ENCODE measurements around the gene CTNNBIP1. TPM values are rescaled to one million over a fixed set of nuclear protein-coding genes. Genes with fewer than 3 reads are reported as not detected.
A peak's percentile ranks its signal among the peaks of the same experiment; 100 is the strongest.

CTNNBIP1 gene
- total RNA-seq, 1 experiment from 2014 or later = 44.4 TPM

DNA sequence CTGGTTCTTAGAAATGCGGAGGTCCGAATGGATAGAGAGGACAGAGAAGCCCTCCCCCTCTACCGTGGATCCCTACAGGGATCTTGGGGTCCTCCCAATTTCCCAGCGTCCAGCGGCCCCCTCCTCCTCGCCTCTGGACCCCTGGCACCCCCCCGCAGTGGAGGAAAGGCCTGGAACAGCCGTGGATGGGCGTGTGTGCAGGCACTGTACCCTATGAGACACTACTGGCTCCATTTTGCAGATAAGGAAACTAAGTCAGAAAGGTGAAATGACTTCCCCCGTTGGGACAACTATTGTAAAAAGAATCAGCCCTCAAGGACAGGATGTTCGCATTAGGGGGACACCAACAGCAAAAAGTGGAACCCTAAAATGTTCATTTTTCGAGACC lies 85.4 kb downstream of the CTNNBIP1 start:
- Histone ChIP-seq H3K14ac (ENCODE audit: insufficient read depth, low read length) (no peak overlapping the region), H3K4me2 (ENCODE audit: insufficient read depth, insufficient read length, low read length) (peak overlapping the region; percentile 79), H2BK5ac (ENCODE audit: insufficient read length, low read length) (no peak overlapping the region), H2BK120ac (ENCODE audit: low read depth, low read length, poor library complexity, severe bottlenecking) (no peak overlapping the region), H2AK5ac (ENCODE audit: insufficient read length, low read length) (no peak overlapping the region), H3K18ac (ENCODE audit: insufficient read length, low read depth, low read length) (no peak overlapping the region), H3K23me2 (ENCODE audit: insufficient read length, low read depth, low read length, poor library complexity, severe bottlenecking) (peaks cover 18% of the 10 kb centered on the region), H2BK15ac (ENCODE audit: low read depth, low read length) (no peak overlapping the region), H2BK20ac (ENCODE audit: low read depth, low read length, poor library complexity, severe bottlenecking) (no peak overlapping the region), H2BK12ac (ENCODE audit: insufficient read length, low read depth, low read length) (no peak overlapping the region), H4K8ac (replicated peaks; ENCODE audit: insufficient read length, low read depth, low read length) (no peak overlapping the region), H3K27ac (ENCODE audit: insufficient read length, low read depth, low read length) (no peak overlapping the region), H3T11ph (ENCODE audit: low read length) (no peak overlapping the region), H3K4me1 (ENCODE audit: insufficient read depth, low read length) (peaks cover 5% of the 10 kb centered on the region; the same call in 1 of the 2 replicates), H3K79me2 (ENCODE audit: insufficient read depth, low read length) (peaks cover 17% of the 10 kb centered on the region; the same call in 1 of the 2 replicates), H4K91ac (ENCODE audit: insufficient read length, low read depth, low read length) (no peak overlapping the region), H3K9ac (ENCODE audit: extremely low read depth, insufficient read length, low read length) (no peak overlapping the region), H3K9me3 (ENCODE audit: control insufficient read depth, low read depth, low read length) (no peaks in the 10 kb centered on the region), H2AFZ (ENCODE audit: low read length) (no peak overlapping the region), H3K4ac (ENCODE audit: low read depth, low read length) (no peak overlapping the region), H4K5ac (ENCODE audit: insufficient read length, low read depth, low read length) (no peak overlapping the region), H3K79me1 (ENCODE audit: insufficient read depth, low read depth, low read length, poor library complexity, severe bottlenecking) (no peaks in the 10 kb centered on the region), H3K23ac (ENCODE audit: insufficient read length, low read depth, low read length) (no peak overlapping the region), H3K27me3 (ENCODE audit: insufficient read depth, low read length) (peaks cover 6% of the 10 kb centered on the region; the same call in 1 of the 2 replicates), H3K56ac (ENCODE audit: insufficient read length, low read depth, low read length) (no peak overlapping the region), H4K20me1 (ENCODE audit: control insufficient read depth, insufficient read depth, insufficient read length) (no peaks in the 10 kb centered on the region)
- H3K27me3 Mint-ChIP-seq (ENCODE audit: low read depth) = peaks cover 39% of the 10 kb centered on the region
- H3K36me3 Mint-ChIP-seq (ENCODE audit: insufficient read depth in 1 of 3, low read depth in 3 of 3) = peaks cover 0 to 3% (median 0%) of the 10 kb centered on the region in 3 experiments; a peak in 4 of 7 replicates
- TF ChIP-seq, protein P1, sequence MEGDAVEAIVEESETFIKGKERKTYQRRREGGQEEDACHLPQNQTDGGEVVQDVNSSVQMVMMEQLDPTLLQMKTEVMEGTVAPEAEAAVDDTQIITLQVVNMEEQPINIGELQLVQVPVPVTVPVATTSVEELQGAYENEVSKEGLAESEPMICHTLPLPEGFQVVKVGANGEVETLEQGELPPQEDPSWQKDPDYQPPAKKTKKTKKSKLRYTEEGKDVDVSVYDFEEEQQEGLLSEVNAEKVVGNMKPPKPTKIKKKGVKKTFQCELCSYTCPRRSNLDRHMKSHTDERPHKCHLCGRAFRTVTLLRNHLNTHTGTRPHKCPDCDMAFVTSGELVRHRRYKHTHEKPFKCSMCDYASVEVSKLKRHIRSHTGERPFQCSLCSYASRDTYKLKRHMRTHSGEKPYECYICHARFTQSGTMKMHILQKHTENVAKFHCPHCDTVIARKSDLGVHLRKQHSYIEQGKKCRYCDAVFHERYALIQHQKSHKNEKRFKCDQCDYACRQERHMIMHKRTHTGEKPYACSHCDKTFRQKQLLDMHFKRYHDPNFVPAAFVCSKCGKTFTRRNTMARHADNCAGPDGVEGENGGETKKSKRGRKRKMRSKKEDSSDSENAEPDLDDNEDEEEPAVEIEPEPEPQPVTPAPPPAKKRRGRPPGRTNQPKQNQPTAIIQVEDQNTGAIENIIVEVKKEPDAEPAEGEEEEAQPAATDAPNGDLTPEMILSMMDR (conservative IDR thresholded peaks at IDR 0.05) = no peak
- no peaks in the 10 kb centered on the region; a peak in 2 of 5 replicates for H3K9me3 Mint-ChIP-seq
- peak overlapping the region; percentile 65 to 79 for H3K4me3 Mint-ChIP-seq
- DNase-seq = no peak
- H3K27ac Mint-ChIP-seq = peak overlapping the region in 1 of 3 experiments; percentile 40; a peak in 2 of 7 replicates
- H3K4me1 Mint-ChIP-seq = peaks cover 39 to 45% of the 10 kb centered on the region in 2 experiments
- no CpG with 5 or more reads among the region's 12 CpGs for WGBS (ENCODE audit: extremely low coverage, insufficient read length, low lambda C conversion rate)
